ENCODE data around the gene TMEM116.

DNA sequence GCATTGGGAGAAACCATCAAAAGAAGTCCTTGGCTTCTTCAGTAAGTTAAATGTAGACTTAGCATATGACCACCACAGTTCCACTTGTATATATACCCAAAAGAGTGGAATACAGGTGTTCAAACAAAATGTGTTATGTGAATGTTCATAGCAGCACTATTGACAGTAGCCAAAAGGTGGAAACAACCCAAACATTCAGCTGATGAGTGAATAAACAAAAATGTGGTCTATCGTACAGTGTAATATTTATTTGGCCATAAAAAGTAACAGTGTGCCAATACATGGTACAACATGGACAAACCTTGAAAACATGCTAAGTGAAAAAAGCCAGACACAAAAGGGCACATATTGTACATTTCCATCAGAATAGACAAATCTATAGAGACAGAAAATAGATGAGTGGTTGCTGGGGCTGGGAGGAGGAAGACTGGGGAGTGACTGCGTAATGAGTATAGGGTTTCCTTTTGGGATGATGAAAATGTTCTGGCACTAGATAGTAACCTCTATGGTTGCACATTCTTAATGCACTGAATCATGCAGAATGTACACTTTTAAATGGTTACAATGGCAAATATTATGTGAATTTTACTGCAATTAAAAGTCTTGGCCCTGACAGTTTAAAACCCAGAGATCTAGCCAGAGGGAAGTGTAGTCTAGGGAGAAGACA lies 5.7 kb upstream of the TMEM116 start:
- TF ChIP-seq, protein P1, sequence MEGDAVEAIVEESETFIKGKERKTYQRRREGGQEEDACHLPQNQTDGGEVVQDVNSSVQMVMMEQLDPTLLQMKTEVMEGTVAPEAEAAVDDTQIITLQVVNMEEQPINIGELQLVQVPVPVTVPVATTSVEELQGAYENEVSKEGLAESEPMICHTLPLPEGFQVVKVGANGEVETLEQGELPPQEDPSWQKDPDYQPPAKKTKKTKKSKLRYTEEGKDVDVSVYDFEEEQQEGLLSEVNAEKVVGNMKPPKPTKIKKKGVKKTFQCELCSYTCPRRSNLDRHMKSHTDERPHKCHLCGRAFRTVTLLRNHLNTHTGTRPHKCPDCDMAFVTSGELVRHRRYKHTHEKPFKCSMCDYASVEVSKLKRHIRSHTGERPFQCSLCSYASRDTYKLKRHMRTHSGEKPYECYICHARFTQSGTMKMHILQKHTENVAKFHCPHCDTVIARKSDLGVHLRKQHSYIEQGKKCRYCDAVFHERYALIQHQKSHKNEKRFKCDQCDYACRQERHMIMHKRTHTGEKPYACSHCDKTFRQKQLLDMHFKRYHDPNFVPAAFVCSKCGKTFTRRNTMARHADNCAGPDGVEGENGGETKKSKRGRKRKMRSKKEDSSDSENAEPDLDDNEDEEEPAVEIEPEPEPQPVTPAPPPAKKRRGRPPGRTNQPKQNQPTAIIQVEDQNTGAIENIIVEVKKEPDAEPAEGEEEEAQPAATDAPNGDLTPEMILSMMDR (IDR thresholded peaks at IDR 0.05; ENCODE audit: low read depth, low read length) = no peak
- TF ChIP-seq EZH2phosphoT487 (IDR thresholded peaks at IDR 0.05; ENCODE audit: low read depth) = no peak

Measured in OCI-LY3 (cell line).